DND-41 (cell line): Measurements from ENCODE around the gene NMT2.

Source experiments
- ATAC-seq: fragments of 200-7000 bp; cut with Tn5 transposase; 3 replicates; pipeline ENCODE4 v1.9.1; 2021; ENCODE audit warnings: low read depth; ENCODE audit not compliant: insufficient read depth
- DNase-seq: peaks from one replicate; pipeline ENCODE4 v3.0.0-alpha.2; 2020
- H2AFZ ChIP-seq: 2 replicates; pipeline ENCODE4 v1.6.0; 2012; ENCODE audit warnings: low read depth, low read length
- H3K27ac ChIP-seq: 2 replicates; pipeline ENCODE4 v1.5.1; 2012; ENCODE audit warnings: low read length, inconsistent platforms
- H3K27me3 ChIP-seq: fragments of 200-600 bp; sonication (generic); 2 replicates; pipeline ENCODE4 v1.6.0; 2012; ENCODE audit warnings: low read length, mild to moderate bottlenecking, inconsistent platforms; ENCODE audit not compliant: insufficient read depth, poor library complexity
- H3K36me3 ChIP-seq: 2 replicates; pipeline ENCODE4 v1.5.1; 2012; ENCODE audit warnings: low read length, inconsistent platforms; ENCODE audit not compliant: insufficient read depth
- H3K4me1 ChIP-seq: 2 replicates; pipeline ENCODE4 v1.5.1; 2012; ENCODE audit warnings: mild to moderate bottlenecking, low read length; ENCODE audit not compliant: insufficient read depth
- H3K4me2 ChIP-seq: 2 replicates; pipeline ENCODE4 v1.6.0; 2012; ENCODE audit warnings: mild to moderate bottlenecking, moderate library complexity, low read length, inconsistent platforms; ENCODE audit not compliant: insufficient read depth
- H3K4me3 ChIP-seq, 2 experiments: fragments of 200-600 bp in 1 of 2; shearing (Covaris generic) in 1 of 2; 2 replicates each; pipeline ENCODE4 v1.5.1; 2012 to 2016; ENCODE audit warnings: inconsistent platforms in 2 of 2, low read length in 2 of 2, mild to moderate bottlenecking in 2 of 2, low read depth in 1 of 2, moderate library complexity in 1 of 2
- H3K79me2 ChIP-seq: 2 replicates; pipeline ENCODE4 v1.6.0; 2012; ENCODE audit warnings: low read length, inconsistent platforms; ENCODE audit not compliant: insufficient read depth
- H3K9ac ChIP-seq: 2 replicates; pipeline ENCODE4 v1.6.0; 2012; ENCODE audit warnings: low read depth, mild to moderate bottlenecking, inconsistent platforms, low read length, moderate library complexity
- H3K9me3 ChIP-seq: 2 replicates; pipeline ENCODE4 v1.5.1; 2012; ENCODE audit warnings: low read length, moderate library complexity, mild to moderate bottlenecking, inconsistent platforms; ENCODE audit not compliant: insufficient read depth, severe bottlenecking
- H4K20me1 ChIP-seq: 2 replicates; pipeline ENCODE4 v1.6.0; 2012; ENCODE audit warnings: low read length; ENCODE audit not compliant: insufficient read depth
- CTCF ChIP-seq: IDR thresholded peaks from 2 replicates; pipeline ENCODE4 v1.5.1; 2012; ENCODE audit warnings: borderline replicate concordance, low read length, moderate library complexity, mild to moderate bottlenecking; ENCODE audit not compliant: poor library complexity, severe bottlenecking; ENCODE audit errors: extremely low read depth
- EZH2 ChIP-seq: IDR thresholded peaks from 3 replicates; pipeline ENCODE4 v1.6.1; 2012; ENCODE audit warnings: borderline replicate concordance, low read depth, mild to moderate bottlenecking, moderate library complexity, low read length, inconsistent platforms; ENCODE audit not compliant: severe bottlenecking

NMT2 gene

GRCh38 chr10:15180736-15181135, 12.2 kb upstream of the NMT2 start:
- no peak for ATAC-seq

GRCh38 chr10:15176269-15176668, 7.8 kb upstream of the NMT2 start:
- TF ChIP-seq EZH2, result no peak
- no peak for TF ChIP-seq CTCF
- Histone ChIP-seq H2AFZ (no peak overlapping the region), H3K36me3 (no peaks in the 10 kb centered on the region), H3K9ac (no peak overlapping the region), H3K4me1 (peaks cover 21% of the 10 kb centered on the region), H3K27ac (no peak overlapping the region), H4K20me1 (no peaks in the 10 kb centered on the region), H3K79me2 (no peaks in the 10 kb centered on the region), H3K4me2 (no peak overlapping the region), H3K9me3 (no peaks in the 10 kb centered on the region), H3K4me3 (no peak overlapping the region), H3K27me3 (no peaks in the 10 kb centered on the region)
- ATAC-seq, result no peak
- no peak for DNase-seq

More at GRCh38 chr10:15180736-15181135, 12.2 kb upstream of the NMT2 start:
- no peaks in the 10 kb centered on the region for H3K9me3 ChIP-seq
- no peaks in the 10 kb centered on the region for H4K20me1 ChIP-seq
- H3K79me2 ChIP-seq, result no peaks in the 10 kb centered on the region
- H3K27me3 ChIP-seq, result no peaks in the 10 kb centered on the region
- H3K4me3 ChIP-seq, result no peak overlapping the region
- no peak overlapping the region for H3K27ac ChIP-seq
- H2AFZ ChIP-seq, result no peak overlapping the region
- no peaks in the 10 kb centered on the region for H3K36me3 ChIP-seq
- TF ChIP-seq EZH2, result no peak
- no peak for TF ChIP-seq CTCF
- no peak overlapping the region for H3K9ac ChIP-seq
- no peaks in the 10 kb centered on the region for H3K4me1 ChIP-seq
- no peak overlapping the region for H3K4me2 ChIP-seq
- no peak for DNase-seq

GRCh38 chr10:15175587-15175986, 7.1 kb upstream of the NMT2 start:
- Histone ChIP-seq H3K9me3 (no peaks in the 10 kb centered on the region), H2AFZ (no peak overlapping the region)

More at GRCh38 chr10:15175587-15175986, 7.1 kb upstream of the NMT2 start:
- Histone ChIP-seq H3K4me1 (peaks cover 28% of the 10 kb centered on the region), H3K4me2 (no peak overlapping the region), H4K20me1 (no peaks in the 10 kb centered on the region), H3K36me3 (no peaks in the 10 kb centered on the region), H3K4me3 (no peak overlapping the region), H3K79me2 (no peaks in the 10 kb centered on the region), H3K27ac (no peak overlapping the region), H3K9ac (no peak overlapping the region), H3K27me3 (no peaks in the 10 kb centered on the region)
- no peak for DNase-seq
- ATAC-seq, result no peak
- TF ChIP-seq CTCF (no peak), EZH2 (no peak)
